ENCODE data around the gene TFEC.

DNA sequence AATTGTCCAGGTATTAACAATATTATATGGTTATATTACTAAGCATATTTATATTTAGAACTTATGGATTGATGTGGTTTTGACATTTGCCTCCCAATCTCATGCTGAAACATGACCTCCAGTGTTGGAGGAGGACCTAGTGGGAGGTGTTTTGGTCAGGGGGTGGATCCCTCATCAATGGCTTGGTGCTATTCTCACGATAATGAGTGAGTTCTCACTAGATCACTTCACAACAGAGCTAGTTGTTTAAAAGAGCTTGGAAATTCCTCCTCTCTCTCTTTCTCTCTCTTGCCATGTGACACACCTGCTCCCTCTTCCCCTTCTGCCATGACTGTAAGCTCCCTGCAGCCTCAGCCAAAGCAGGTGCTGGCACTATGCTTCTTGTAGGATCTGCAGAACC lies 19.0 kb downstream of the TFEC start:
- TF ChIP-seq, protein P1, sequence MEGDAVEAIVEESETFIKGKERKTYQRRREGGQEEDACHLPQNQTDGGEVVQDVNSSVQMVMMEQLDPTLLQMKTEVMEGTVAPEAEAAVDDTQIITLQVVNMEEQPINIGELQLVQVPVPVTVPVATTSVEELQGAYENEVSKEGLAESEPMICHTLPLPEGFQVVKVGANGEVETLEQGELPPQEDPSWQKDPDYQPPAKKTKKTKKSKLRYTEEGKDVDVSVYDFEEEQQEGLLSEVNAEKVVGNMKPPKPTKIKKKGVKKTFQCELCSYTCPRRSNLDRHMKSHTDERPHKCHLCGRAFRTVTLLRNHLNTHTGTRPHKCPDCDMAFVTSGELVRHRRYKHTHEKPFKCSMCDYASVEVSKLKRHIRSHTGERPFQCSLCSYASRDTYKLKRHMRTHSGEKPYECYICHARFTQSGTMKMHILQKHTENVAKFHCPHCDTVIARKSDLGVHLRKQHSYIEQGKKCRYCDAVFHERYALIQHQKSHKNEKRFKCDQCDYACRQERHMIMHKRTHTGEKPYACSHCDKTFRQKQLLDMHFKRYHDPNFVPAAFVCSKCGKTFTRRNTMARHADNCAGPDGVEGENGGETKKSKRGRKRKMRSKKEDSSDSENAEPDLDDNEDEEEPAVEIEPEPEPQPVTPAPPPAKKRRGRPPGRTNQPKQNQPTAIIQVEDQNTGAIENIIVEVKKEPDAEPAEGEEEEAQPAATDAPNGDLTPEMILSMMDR (IDR thresholded peaks at IDR 0.05; ENCODE audit: poor library complexity), result no peak
- no peak for TF ChIP-seq EZH2 (IDR thresholded peaks at IDR 0.05; ENCODE audit: borderline replicate concordance)
- no peak for TF ChIP-seq EZH2phosphoT487 (IDR thresholded peaks at IDR 0.05; ENCODE audit: low read depth, severe bottlenecking, unreplicated experiment)

Data from hepatocyte (in vitro differentiated cells).